GM19324 (cell line): ENCODE results near the gene ZFX.
"Not testable (repeated sequence)": the region's sequence is repeated elsewhere in the genome, so short reads cannot be mapped to it uniquely, and the experiment has no call there.

Experiments
- ATAC-seq: cut with Tn5 transposase; IDR thresholded peaks from one replicate; pipeline ENCODE4 v1.9.1; 2021; ENCODE audit warnings: mild to moderate bottlenecking, moderate library complexity; ENCODE audit not compliant: unreplicated experiment, low FRiP score

Gene ZFX

GRCh38 chrX:24149351-24150050, at the start of gene ZFX:
ZFX (plus strand) TSS chrX:24149729; CDS start chrX:24172743, 23,014 bp downstream.
- ATAC-seq, result peak; percentile 55

GRCh38 chrX:24100713-24101112, 48.8 kb upstream of the ZFX start:
- no peak for ATAC-seq

- ATAC-seq, result no peak
Observed at GRCh38 chrX:24110069-24110468, 39.5 kb upstream of the ZFX start.

- ATAC-seq, result no peak
Observed at GRCh38 chrX:24113181-24113580, 36.3 kb upstream of the ZFX start.

GRCh38 chrX:24117258-24117657, 32.3 kb upstream of the ZFX start:
- no peak for ATAC-seq

GRCh38 chrX:24124244-24124799, 25.2 kb upstream of the ZFX start:
- ATAC-seq, result no peak

- ATAC-seq, result no peak
Observed at GRCh38 chrX:24125028-24125612, 24.4 kb upstream of the ZFX start.

- no peak for ATAC-seq
Observed at GRCh38 chrX:24131476-24131875, 18.1 kb upstream of the ZFX start.

GRCh38 chrX:24133312-24133711, 16.2 kb upstream of the ZFX start:
- ATAC-seq, result no peak

GRCh38 chrX:24135768-24136167, 13.8 kb upstream of the ZFX start:
- not testable (repeated sequence) for ATAC-seq

GRCh38 chrX:24137192-24137591, 12.3 kb upstream of the ZFX start:
- ATAC-seq, result no peak

GRCh38 chrX:24143982-24144381, 5.5 kb upstream of the ZFX start:
- not testable (repeated sequence) for ATAC-seq

- no peak for ATAC-seq
Observed at GRCh38 chrX:24144528-24144927, 5.0 kb upstream of the ZFX start.

- ATAC-seq, result no peak
Observed at GRCh38 chrX:24145303-24146186, 4.0 kb upstream of the ZFX start.

- no peak for ATAC-seq
Observed at GRCh38 chrX:24146283-24146949, 3.1 kb upstream of the ZFX start.

GRCh38 chrX:24147165-24147564, 2.4 kb upstream of the ZFX start:
- no peak for ATAC-seq

GRCh38 chrX:24148121-24148520, 1.4 kb upstream of the ZFX start:
- ATAC-seq, result no peak

- ATAC-seq, result no peak
Observed at GRCh38 chrX:24148535-24149350, 786 bp upstream of the ZFX start.

- peak; percentile 78 for ATAC-seq
Observed at GRCh38 chrX:24150051-24150790, 692 bp downstream of the ZFX start.
